SU-DHL-6 (cell line): ENCODE data around the gene TMEM128.

Experiments
- CTCF ChIP-seq: fragments of 200-600 bp; sonication (generic); IDR thresholded peaks from one replicate; pipeline ENCODE4 v1.5.1; 2017; ENCODE audit warnings: antibody characterized with exemption, mild to moderate bottlenecking, low read length, moderate library complexity; ENCODE audit not compliant: insufficient read depth, poor library complexity, severe bottlenecking
- EZH2phosphoT487 ChIP-seq: fragments of 200-600 bp; sonication (generic), shearing (Covaris generic); conservative IDR thresholded peaks from 2 replicates; pipeline ENCODE4 v1.6.1; 2018; ENCODE audit warnings: mild to moderate bottlenecking, antibody characterized with exemption, low read length, moderate library complexity, mixed read lengths

DNA sequence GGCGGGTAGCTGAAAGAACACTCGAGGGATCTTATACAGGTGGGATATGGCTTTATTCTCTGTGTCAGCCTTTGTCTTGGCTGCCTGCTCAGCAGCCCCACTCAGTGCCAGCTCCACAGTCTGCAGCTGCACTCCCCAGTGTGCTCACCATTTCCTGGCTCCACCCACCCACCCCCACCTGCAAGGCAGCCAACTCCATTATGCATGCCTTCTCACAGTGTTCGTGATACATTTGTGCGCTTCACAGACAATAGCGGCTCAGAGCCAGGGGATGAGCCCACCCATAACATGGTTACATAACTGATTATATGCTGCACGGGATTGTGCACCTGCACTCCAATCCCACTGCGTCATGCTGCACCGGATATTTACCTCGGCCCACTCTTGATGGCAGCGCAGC is 8.8 kb upstream of the TMEM128 start:
- TF ChIP-seq CTCF: no peak
- no peak for TF ChIP-seq EZH2phosphoT487
